H1 (cell line): ENCODE measurements around the gene KRT83. TPM values are rescaled to one million over a fixed set of nuclear protein-coding genes. Genes with fewer than 3 reads are reported as not detected.

Source experiments
- CTCF ChIA-PET: fragments of 300-600 bp; sonication (Branson Sonifier 250); formaldehyde crosslinking; loops from one replicate; lab custom pipeline; 2021; ENCODE audit not compliant: partially characterized antibody; lab: Charles Lee
- POLR2A ChIA-PET: fragments of 300-600 bp; sonication (Branson Sonifier 250); formaldehyde crosslinking; loops from one replicate; lab custom pipeline; 2021; ENCODE audit warnings: inconsistent platforms; ENCODE audit not compliant: partially characterized antibody; lab: Charles Lee
- DNase-seq, 2 experiments: peaks; one replicate each; pipeline versions ENCODE4 v3.0.0 to v3.0.0-alpha.2; 2010 to 2022; ENCODE audit warnings: low spot score in 2 of 2, low read depth in 1 of 2, mixed read lengths in 1 of 2
- FAIRE-seq: peaks from 2 replicates; lab custom pipeline; 2011; peaks lifted over from hg19 to GRCh38; lab: Jason Lieb, UNC
- H2AFZ ChIP-seq: 2 replicates; pipeline ENCODE4 v1.8.1; 2012; ENCODE audit warnings: low read length, inconsistent platforms
- H2AK5ac ChIP-seq: 2 replicates; pipeline ENCODE4 v1.6.1; 2013; ENCODE audit warnings: low read depth, low read length
- H2BK120ac ChIP-seq: replicated peaks from 2 replicates; pipeline ENCODE3; 2013; ENCODE audit warnings: low read depth, low read length, inconsistent platforms
- H2BK12ac ChIP-seq: 2 replicates; pipeline ENCODE4 v1.6.1; 2013; ENCODE audit warnings: low read depth, low read length
- H2BK15ac ChIP-seq: 2 replicates; pipeline ENCODE4 v1.6.1; 2013; ENCODE audit warnings: low read length
- H2BK20ac ChIP-seq: 2 replicates; pipeline ENCODE4 v1.6.1; 2013; ENCODE audit warnings: low read length
- H2BK5ac ChIP-seq: 2 replicates; pipeline ENCODE4 v1.6.1; 2013; ENCODE audit warnings: low read depth, low read length
- H3K14ac ChIP-seq: 2 replicates; pipeline ENCODE4 v1.6.1; 2013; ENCODE audit warnings: inconsistent platforms; ENCODE audit not compliant: insufficient read length
- H3K18ac ChIP-seq: 2 replicates; pipeline ENCODE4 v1.6.1; 2013; ENCODE audit warnings: low read length; ENCODE audit errors: extremely low read depth
- H3K23ac ChIP-seq: 2 replicates; pipeline ENCODE4 v1.6.1; 2013; ENCODE audit warnings: inconsistent platforms; ENCODE audit not compliant: insufficient read length
- H3K23me2 ChIP-seq: 2 replicates; pipeline ENCODE4 v1.6.1; 2013; ENCODE audit warnings: low read depth, low read length
- H3K27ac ChIP-seq: 2 replicates; pipeline ENCODE4 v1.6.1; 2011; ENCODE audit warnings: low read depth, low read length, inconsistent platforms
- H3K27me3 ChIP-seq, 4 experiments: replicated peaks in 1 of 4; 1 replicate in 1 of 4; 2 replicates in 3 of 4; pipeline versions ENCODE4 v1.6.1 to v1.8.1; 2011 to 2013; ENCODE audit warnings: low read length in 3 of 4, mild to moderate bottlenecking in 3 of 4, inconsistent platforms in 2 of 4, mixed read lengths in 2 of 4, moderate library complexity in 1 of 4; ENCODE audit not compliant: control insufficient read depth in 3 of 4, insufficient read depth in 3 of 4; ENCODE audit errors: extremely low read depth in 1 of 4
- H3K36me3 ChIP-seq, 4 experiments: 2 replicates each; pipeline versions ENCODE4 v1.6.1 to v1.8.1; 2011 to 2013; ENCODE audit warnings: mild to moderate bottlenecking in 4 of 4, low read length in 3 of 4, moderate library complexity in 2 of 4, control low read depth in 1 of 4, inconsistent platforms in 1 of 4; ENCODE audit not compliant: insufficient read depth in 4 of 4, control insufficient read depth in 2 of 4
- H3K4ac ChIP-seq: replicated peaks from 2 replicates; pipeline ENCODE3; 2013; ENCODE audit warnings: low read length, low read depth, mixed read lengths, inconsistent platforms; ENCODE audit not compliant: insufficient read length
- H3K4me1 ChIP-seq, 4 experiments: replicated peaks in 1 of 4; 1 replicate in 1 of 4; 2 replicates in 3 of 4; pipeline versions ENCODE4 v1.6.1 to v1.8.1; 2011 to 2013; ENCODE audit warnings: low read length in 3 of 4, inconsistent platforms in 2 of 4, mixed read lengths in 1 of 4; ENCODE audit not compliant: insufficient read depth in 4 of 4, control insufficient read depth in 3 of 4
- H3K4me2 ChIP-seq, 2 experiments: 2 replicates each; pipeline versions ENCODE4 v1.6.1 to v1.8.1; 2011 to 2013; ENCODE audit warnings: low read depth in 2 of 2, low read length in 2 of 2, control low read depth in 1 of 2, inconsistent platforms in 1 of 2, mild to moderate bottlenecking in 1 of 2; ENCODE audit not compliant: insufficient read depth in 1 of 2
- H3K4me3 ChIP-seq, 4 experiments: fragments of 200-600, 300-600 bp in 1 of 4; sonication (generic), shearing (Covaris generic), sonication (Bioruptor Twin) in 1 of 4; 2 replicates each; pipeline versions ENCODE4 v1.5.1 to v1.8.1; 2011 to 2016; ENCODE audit warnings: low read length in 4 of 4, low read depth in 3 of 4, control low read depth in 2 of 4, inconsistent platforms in 2 of 4, mild to moderate bottlenecking in 2 of 4, mixed read lengths in 1 of 4, moderate library complexity in 1 of 4; ENCODE audit not compliant: insufficient read depth in 2 of 4; ENCODE audit errors: extremely low read depth in 1 of 4
- H3K56ac ChIP-seq: replicated peaks from 2 replicates; pipeline ENCODE3; 2013; ENCODE audit warnings: low read depth, mild to moderate bottlenecking, mixed read lengths, low read length, inconsistent platforms; ENCODE audit not compliant: insufficient read length
- H3K79me1 ChIP-seq: 2 replicates; pipeline ENCODE4 v1.6.1; 2013; ENCODE audit warnings: low read depth, low read length, control low read depth
- H3K79me2 ChIP-seq, 2 experiments: 2 replicates each; pipeline versions ENCODE4 v1.6.1 to v1.8.1; 2012 to 2013; ENCODE audit warnings: low read length in 2 of 2, mild to moderate bottlenecking in 2 of 2, inconsistent platforms in 1 of 2; ENCODE audit not compliant: insufficient read depth in 2 of 2, control insufficient read depth in 1 of 2
- H3K9ac ChIP-seq, 4 experiments: replicated peaks in 1 of 4; 1 replicate in 1 of 4; 2 replicates in 3 of 4; pipeline versions ENCODE4 v1.6.1 to v1.8.1; 2011 to 2013; ENCODE audit warnings: low read depth in 3 of 4, low read length in 3 of 4, control low read depth in 2 of 4, mild to moderate bottlenecking in 2 of 4, moderate library complexity in 2 of 4, inconsistent platforms in 1 of 4; ENCODE audit errors: extremely low read depth in 1 of 4
- H3K9me3 ChIP-seq, 2 experiments: 2 replicates each; pipeline versions ENCODE4 v1.6.1 to v1.8.1; 2012 to 2013; ENCODE audit warnings: mild to moderate bottlenecking in 2 of 2, moderate library complexity in 2 of 2, control low read depth in 1 of 2, inconsistent platforms in 1 of 2, low read depth in 1 of 2, low read length in 1 of 2, mixed read lengths in 1 of 2; ENCODE audit not compliant: insufficient read depth in 2 of 2
- H4K20me1 ChIP-seq, 2 experiments: replicated peaks in 1 of 2; 2 replicates each; pipeline versions ENCODE3 to v1.8.1; 2011 to 2013; ENCODE audit warnings: inconsistent platforms in 2 of 2, low read length in 2 of 2, mild to moderate bottlenecking in 1 of 2; ENCODE audit not compliant: insufficient read depth in 2 of 2, control insufficient read depth in 1 of 2
- H4K5ac ChIP-seq: 2 replicates; pipeline ENCODE4 v1.6.1; 2013; ENCODE audit warnings: low read length, low read depth, mixed read lengths, inconsistent platforms; ENCODE audit not compliant: insufficient read length
- H4K8ac ChIP-seq: 2 replicates; pipeline ENCODE4 v1.8.0; 2013; ENCODE audit warnings: mild to moderate bottlenecking, moderate library complexity, low read length, inconsistent platforms; ENCODE audit not compliant: insufficient read depth; ENCODE audit errors: extremely low read depth
- H4K91ac ChIP-seq: replicated peaks from 2 replicates; pipeline ENCODE3; 2013; ENCODE audit warnings: low read length, mixed read lengths, inconsistent platforms; ENCODE audit not compliant: insufficient read length
- CBX5 ChIP-seq: fragments of 300-800, 300-1000 bp; sonication (generic); IDR thresholded peaks from 2 replicates; pipeline ENCODE4 v1.7.1; 2016; ENCODE audit warnings: antibody characterized with exemption, low read length, low read depth
- CBX8 ChIP-seq: fragments of 300-800, 300-1000 bp; sonication (generic); IDR thresholded peaks from 2 replicates; pipeline ENCODE4 v1.7.1; 2016; ENCODE audit warnings: low read depth, low read length, borderline replicate concordance
- GABPA ChIP-seq: IDR thresholded peaks from 2 replicates; pipeline ENCODE4 v1.6.1; 2011; ENCODE audit warnings: mild to moderate bottlenecking, low read length, moderate library complexity, borderline replicate concordance; ENCODE audit not compliant: insufficient read depth
- GTF2F1 ChIP-seq: IDR thresholded peaks from 2 replicates; pipeline ENCODE4 v1.6.1; 2012; ENCODE audit warnings: low read depth, low read length, improper control_type of control experiment, borderline replicate concordance
- RAD21 ChIP-seq, 2 experiments: IDR thresholded peaks in 1 of 2; conservative IDR thresholded peaks in 1 of 2; 2 replicates each; pipeline ENCODE4 v1.6.1; 2011; ENCODE audit warnings: low read depth in 2 of 2, low read length in 2 of 2, improper control_type of control experiment in 1 of 2, inconsistent platforms in 1 of 2, mild to moderate bottlenecking in 1 of 2, moderate library complexity in 1 of 2
- SP4 ChIP-seq: IDR thresholded peaks from 2 replicates; pipeline ENCODE4 v1.6.1; 2012; ENCODE audit warnings: low read length, inconsistent platforms
- TEAD4 ChIP-seq: IDR thresholded peaks from 2 replicates; pipeline ENCODE4 v1.6.1; 2012; ENCODE audit warnings: low read depth, low read length, inconsistent platforms, mixed read lengths
- WGBS, 2 experiments: shearing (Covaris generic) in 1 of 2; methylation state at CpG; one replicate each; pipeline versions ENCODE4 v1.1.6 to v1.1.7; 2013 to 2015; ENCODE audit warnings: low lambda C conversion rate in 2 of 2, mixed read lengths in 2 of 2, inconsistent platforms in 1 of 2, low coverage in 1 of 2, missing lambda C conversion rate in 1 of 2; ENCODE audit not compliant: insufficient replicate concordance in 2 of 2, insufficient coverage in 1 of 2, insufficient read length in 1 of 2; ENCODE audit errors: extremely low coverage in 1 of 2, missing lambda C conversion rate in 1 of 2; 5-methylcytosine and 5-hydroxymethylcytosine counted together
- polyA plus RNA-seq, 7 experiments: library from polyadenylated mRNA; depleted of rRNA in 3 of 7; stranded (reverse) in 5 of 7; unstranded in 2 of 7; fragments of >200 nt in 5 of 7; fragments of 200-250 nt in 2 of 7; gene quantifications; 1 replicate in 5 of 7; 2 replicates in 1 of 7; 4 replicates in 1 of 7; pipeline versions ENCODE4 v1.2.1 to v1.2.3, GENCODE V29; 2011 to 2013; ENCODE audit warnings: missing spikeins in 2 of 7, mixed read lengths in 2 of 7
- total RNA-seq: library from RNA; stranded (reverse); fragmentation: NEBNext Ultra II Directional; extraction: Animal tissue kit (Norgen Biotek cat#: 25700); gene quantifications from 2 replicates; pipeline ENCODE4 v1.2.1, GENCODE V29; 2021
- TF ChIP-seq, protein P1 (sequence below): IDR thresholded peaks from 2 replicates; pipeline ENCODE4 v1.6.1; 2012; ENCODE audit warnings: low read length, inconsistent platforms

The KRT83 gene
- total and polyA plus RNA-seq, 2 of the 8 experiments (the other 6 are each of a cell fraction or from before 2014, with no cell fraction given) = not detected

DNA sequence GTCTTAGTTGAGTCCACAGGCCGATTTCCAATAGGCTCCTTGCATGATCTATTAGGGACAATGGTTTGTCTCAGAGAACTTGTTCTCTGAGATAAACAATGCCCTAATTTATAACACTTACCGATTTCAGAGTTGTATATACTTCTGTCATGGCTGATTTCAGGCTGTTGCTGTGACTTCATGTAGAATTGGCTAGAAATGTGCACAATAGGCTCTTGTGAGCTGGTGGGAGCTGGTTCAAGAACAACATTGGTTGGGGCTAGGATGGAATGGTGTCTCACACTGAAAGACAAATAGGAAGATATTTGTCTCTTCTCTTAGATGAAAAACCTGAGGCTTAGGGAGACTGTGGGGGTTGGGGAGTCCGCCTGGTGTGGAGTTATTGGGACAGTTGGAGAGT lies 53.5 kb downstream of the KRT83 start:
- no peak overlapping the region for H3K9ac ChIP-seq
- no peak overlapping the region for H2BK15ac ChIP-seq
- H3K23me2 ChIP-seq = no peaks in the 10 kb centered on the region
- H3K79me2 ChIP-seq = no peaks in the 10 kb centered on the region
- H3K56ac ChIP-seq = no peak overlapping the region
- H3K9me3 ChIP-seq = no peaks in the 10 kb centered on the region
- DNase-seq (no peak), FAIRE-seq (no peak)
- H3K36me3 ChIP-seq = no peaks in the 10 kb centered on the region
- no peak overlapping the region for H3K18ac ChIP-seq
- H3K27ac ChIP-seq = no peak overlapping the region
- no peak overlapping the region for H4K91ac ChIP-seq
- H3K27me3 ChIP-seq = no peaks in the 10 kb centered on the region; a peak in 1 of 7 replicates
- no peak overlapping the region for H2BK12ac ChIP-seq
- H4K5ac ChIP-seq = no peak overlapping the region
- H3K79me1 ChIP-seq = no peaks in the 10 kb centered on the region
- H2BK5ac ChIP-seq = no peak overlapping the region
- H4K20me1 ChIP-seq = no peaks in the 10 kb centered on the region
- no peak overlapping the region for H4K8ac ChIP-seq
- 93% methylated on average over 3 of the region's 3 CpGs; no CpG with 5 or more reads in 1 of the 2 experiments for WGBS, 2 experiments
- H3K14ac ChIP-seq = no peak overlapping the region
- CTCF ChIA-PET = interaction anchor here (0.8 to 7.0 kb wide), 8 partner anchors 9 to 48 kb away, joined by 3 to 87 read pairs (median 5); partner anchors contain the start of gene KRT86
- no peak overlapping the region for H3K4ac ChIP-seq
- H3K23ac ChIP-seq = no peak overlapping the region
- no peak overlapping the region for H2AFZ ChIP-seq
- no peak overlapping the region for H2AK5ac ChIP-seq
- POLR2A ChIA-PET = no interaction called here
- H3K4me3 ChIP-seq = no peak overlapping the region
- no peak overlapping the region for H2BK20ac ChIP-seq
- H3K4me2 ChIP-seq = no peak overlapping the region
- H3K4me1 ChIP-seq = no peaks in the 10 kb centered on the region
- TF ChIP-seq GABPA = no peak
- no peak for TF ChIP-seq TEAD4
- no peak for TF ChIP-seq CBX8
- TF ChIP-seq, protein P1, sequence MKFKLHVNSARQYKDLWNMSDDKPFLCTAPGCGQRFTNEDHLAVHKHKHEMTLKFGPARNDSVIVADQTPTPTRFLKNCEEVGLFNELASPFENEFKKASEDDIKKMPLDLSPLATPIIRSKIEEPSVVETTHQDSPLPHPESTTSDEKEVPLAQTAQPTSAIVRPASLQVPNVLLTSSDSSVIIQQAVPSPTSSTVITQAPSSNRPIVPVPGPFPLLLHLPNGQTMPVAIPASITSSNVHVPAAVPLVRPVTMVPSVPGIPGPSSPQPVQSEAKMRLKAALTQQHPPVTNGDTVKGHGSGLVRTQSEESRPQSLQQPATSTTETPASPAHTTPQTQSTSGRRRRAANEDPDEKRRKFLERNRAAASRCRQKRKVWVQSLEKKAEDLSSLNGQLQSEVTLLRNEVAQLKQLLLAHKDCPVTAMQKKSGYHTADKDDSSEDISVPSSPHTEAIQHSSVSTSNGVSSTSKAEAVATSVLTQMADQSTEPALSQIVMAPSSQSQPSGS = no peak
- no peak for TF ChIP-seq CBX5
- TF ChIP-seq SP4 = no peak
- no peak for TF ChIP-seq GTF2F1
- no peak for TF ChIP-seq RAD21 (IDR thresholded peaks at IDR 0.05 in 1 of 2, conservative IDR thresholded peaks at IDR 0.05 in 1 of 2; ENCODE audit: low read depth in 2 of 2, low read length in 2 of 2)
- no peak overlapping the region for H2BK120ac ChIP-seq
